ENCODE results near the gene KCNQ1.

DNA sequence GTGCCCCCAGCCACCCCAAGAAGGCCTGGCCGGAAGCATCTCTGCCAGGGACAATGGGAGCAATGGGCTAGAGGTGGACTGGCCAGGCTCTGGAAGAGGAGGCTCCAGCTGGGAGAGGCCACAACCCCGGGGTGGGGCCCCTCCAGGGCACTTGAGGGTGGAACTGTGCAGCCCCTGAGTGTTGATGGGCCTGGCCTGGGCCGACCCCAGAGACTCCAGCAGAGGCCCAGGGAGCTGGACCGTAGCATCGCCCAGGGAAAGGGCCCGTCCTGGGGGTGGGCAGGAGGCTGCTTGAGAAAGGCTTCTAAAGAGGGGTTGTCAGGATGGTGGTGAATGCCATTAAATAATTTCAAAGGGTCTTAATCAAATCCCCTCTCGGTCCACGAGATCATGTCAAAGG is 410.4 kb downstream of the KCNQ1 start:
- TF ChIP-seq, protein P1, sequence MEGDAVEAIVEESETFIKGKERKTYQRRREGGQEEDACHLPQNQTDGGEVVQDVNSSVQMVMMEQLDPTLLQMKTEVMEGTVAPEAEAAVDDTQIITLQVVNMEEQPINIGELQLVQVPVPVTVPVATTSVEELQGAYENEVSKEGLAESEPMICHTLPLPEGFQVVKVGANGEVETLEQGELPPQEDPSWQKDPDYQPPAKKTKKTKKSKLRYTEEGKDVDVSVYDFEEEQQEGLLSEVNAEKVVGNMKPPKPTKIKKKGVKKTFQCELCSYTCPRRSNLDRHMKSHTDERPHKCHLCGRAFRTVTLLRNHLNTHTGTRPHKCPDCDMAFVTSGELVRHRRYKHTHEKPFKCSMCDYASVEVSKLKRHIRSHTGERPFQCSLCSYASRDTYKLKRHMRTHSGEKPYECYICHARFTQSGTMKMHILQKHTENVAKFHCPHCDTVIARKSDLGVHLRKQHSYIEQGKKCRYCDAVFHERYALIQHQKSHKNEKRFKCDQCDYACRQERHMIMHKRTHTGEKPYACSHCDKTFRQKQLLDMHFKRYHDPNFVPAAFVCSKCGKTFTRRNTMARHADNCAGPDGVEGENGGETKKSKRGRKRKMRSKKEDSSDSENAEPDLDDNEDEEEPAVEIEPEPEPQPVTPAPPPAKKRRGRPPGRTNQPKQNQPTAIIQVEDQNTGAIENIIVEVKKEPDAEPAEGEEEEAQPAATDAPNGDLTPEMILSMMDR (conservative IDR thresholded peaks at IDR 0.05; ENCODE audit: low read length): no peak
- no peak for TF ChIP-seq EZH2phosphoT487 (IDR thresholded peaks at IDR 0.05; ENCODE audit: borderline replicate concordance)

Data from Loucy (cell line).